ENCODE data around the gene SURF6. TPM values are rescaled to one million over a fixed set of nuclear protein-coding genes. Genes with fewer than 3 reads are reported as not detected.

The SURF6 gene
- total RNA-seq, 1 experiment from 2014 or later, result 32.4 TPM

DNA sequence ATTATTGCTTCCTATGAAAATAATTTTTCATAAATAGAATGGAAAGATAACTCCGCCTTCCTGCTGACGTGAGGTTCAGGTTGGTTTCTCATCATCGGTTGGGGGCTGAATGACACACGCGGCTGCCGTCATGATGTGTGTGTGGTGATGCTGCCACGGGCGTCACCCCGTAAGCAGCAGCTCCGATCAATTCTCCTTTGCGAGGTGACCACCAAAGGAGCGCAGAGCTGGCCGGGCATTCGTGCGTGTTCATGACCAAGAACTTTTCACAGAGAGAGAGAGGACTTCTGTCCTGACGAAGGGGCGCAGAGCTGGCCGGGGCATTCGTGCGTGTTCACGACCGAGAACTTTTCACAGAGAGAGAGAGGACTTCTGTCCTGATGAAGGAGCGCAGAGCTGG is 30.3 kb downstream of the SURF6 start:
- H3K27me3 Mint-ChIP-seq (ENCODE audit: insufficient read depth, unreplicated experiment), result no peaks in the 10 kb centered on the region
- TF ChIP-seq, protein P1, sequence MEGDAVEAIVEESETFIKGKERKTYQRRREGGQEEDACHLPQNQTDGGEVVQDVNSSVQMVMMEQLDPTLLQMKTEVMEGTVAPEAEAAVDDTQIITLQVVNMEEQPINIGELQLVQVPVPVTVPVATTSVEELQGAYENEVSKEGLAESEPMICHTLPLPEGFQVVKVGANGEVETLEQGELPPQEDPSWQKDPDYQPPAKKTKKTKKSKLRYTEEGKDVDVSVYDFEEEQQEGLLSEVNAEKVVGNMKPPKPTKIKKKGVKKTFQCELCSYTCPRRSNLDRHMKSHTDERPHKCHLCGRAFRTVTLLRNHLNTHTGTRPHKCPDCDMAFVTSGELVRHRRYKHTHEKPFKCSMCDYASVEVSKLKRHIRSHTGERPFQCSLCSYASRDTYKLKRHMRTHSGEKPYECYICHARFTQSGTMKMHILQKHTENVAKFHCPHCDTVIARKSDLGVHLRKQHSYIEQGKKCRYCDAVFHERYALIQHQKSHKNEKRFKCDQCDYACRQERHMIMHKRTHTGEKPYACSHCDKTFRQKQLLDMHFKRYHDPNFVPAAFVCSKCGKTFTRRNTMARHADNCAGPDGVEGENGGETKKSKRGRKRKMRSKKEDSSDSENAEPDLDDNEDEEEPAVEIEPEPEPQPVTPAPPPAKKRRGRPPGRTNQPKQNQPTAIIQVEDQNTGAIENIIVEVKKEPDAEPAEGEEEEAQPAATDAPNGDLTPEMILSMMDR (IDR thresholded peaks at IDR 0.05; ENCODE audit: insufficient read depth in 1 of 2, low read depth in 1 of 2, low read length in 1 of 2, severe bottlenecking in 1 of 2, unreplicated experiment in 1 of 2), result no peak

DNA sequence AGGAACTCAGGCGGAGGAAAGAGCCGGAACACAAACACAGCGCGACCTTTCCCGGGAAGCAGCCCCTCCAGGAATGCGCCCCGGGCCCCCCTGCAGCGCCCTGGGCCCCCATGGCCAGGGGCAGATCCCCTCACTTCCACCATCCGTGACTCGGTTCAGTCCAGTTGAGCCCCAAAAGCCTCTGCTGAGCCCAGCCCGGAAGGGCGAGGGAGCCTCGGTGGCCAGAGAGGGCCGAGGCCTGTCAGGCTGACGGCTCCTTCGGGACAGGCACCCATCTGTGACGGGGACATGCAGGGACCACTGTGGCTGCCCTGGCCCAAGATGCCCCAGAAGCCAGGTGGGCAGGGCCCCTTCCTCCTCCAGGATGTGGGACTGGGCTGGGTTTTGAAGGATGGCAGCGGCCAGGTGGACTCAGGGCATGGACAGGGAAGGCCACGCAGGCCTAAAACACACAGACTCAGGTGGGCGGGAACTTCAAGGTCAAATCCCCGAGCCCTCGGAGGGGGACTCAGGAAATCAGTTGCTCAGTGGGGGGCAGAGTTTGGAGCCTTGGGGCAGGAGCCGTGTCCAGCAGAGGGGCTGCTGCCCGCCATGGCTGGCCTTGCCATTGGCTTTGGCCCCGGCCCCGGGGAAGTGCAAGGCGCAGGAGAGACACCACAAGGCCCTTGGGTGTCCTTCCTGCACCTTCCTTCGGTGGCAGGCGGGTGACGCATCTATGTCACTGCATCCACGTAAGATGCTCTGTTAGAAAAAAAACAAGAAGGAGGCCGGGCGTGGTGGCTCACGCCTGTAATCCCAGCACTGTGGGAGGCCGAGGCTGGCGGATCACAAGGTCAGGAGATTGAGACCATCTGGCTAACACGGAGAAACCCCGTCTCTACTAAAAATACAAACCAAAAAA is 31.3 kb downstream of the SURF6 start:
- ChIA-PET CTCF (no interaction called here), POLR2A (no interaction called here)
- no peaks in the 10 kb centered on the region for H3K4me1 ChIP-seq
- H3K9me3 ChIP-seq, result peaks cover 6% of the 10 kb centered on the region; the same call in 1 of the 2 replicates
- H3K36me3 Mint-ChIP-seq (ENCODE audit: insufficient read depth, unreplicated experiment), result no peaks in the 10 kb centered on the region
- H3K4me3 ChIP-seq (ENCODE audit: low read depth, low read length), result no peak overlapping the region
- peaks cover 15% of the 10 kb centered on the region for H3K9me3 Mint-ChIP-seq (ENCODE audit: unreplicated experiment)
- no peaks in the 10 kb centered on the region for H3K27me3 Mint-ChIP-seq (ENCODE audit: insufficient read depth, unreplicated experiment)
- TF ChIP-seq, protein P1 (IDR thresholded peaks at IDR 0.05; ENCODE audit: insufficient read depth in 1 of 2, low read depth in 1 of 2, low read length in 1 of 2, severe bottlenecking in 1 of 2, unreplicated experiment in 1 of 2), result no peak
- H3K27ac Mint-ChIP-seq (ENCODE audit: unreplicated experiment), result no peak overlapping the region
- BruUV-seq (replicated peaks), result no TSS peak
- peak in 1 of 2 experiments; percentile 14 for DNase-seq
- no peaks in the 10 kb centered on the region for H3K27me3 ChIP-seq (replicated peaks; ENCODE audit: control insufficient read depth, insufficient read depth, low read length)
- H3K4me1 Mint-ChIP-seq (ENCODE audit: low read depth, unreplicated experiment), result no peaks in the 10 kb centered on the region
- H3K4me3 Mint-ChIP-seq (ENCODE audit: unreplicated experiment), result no peak overlapping the region
- H3K36me3 ChIP-seq (ENCODE audit: control insufficient read depth, insufficient read depth, low read length), result no peaks in the 10 kb centered on the region
- intact Hi-C loops (cut with micrococcal nuclease; ENCODE audit: unreplicated experiment), result no loop called here

More for the DNA sequence above, 30.3 kb downstream of the SURF6 start:
- H3K9me3 Mint-ChIP-seq (ENCODE audit: unreplicated experiment), result peaks cover 20% of the 10 kb centered on the region
- ChIA-PET CTCF (no interaction called here), POLR2A (no interaction called here)
- peak in 1 of 2 experiments; percentile 5 for DNase-seq
- Histone ChIP-seq H3K4me1 (no peaks in the 10 kb centered on the region), H3K36me3 (ENCODE audit: control insufficient read depth, insufficient read depth, low read length) (no peaks in the 10 kb centered on the region), H3K9me3 (peaks cover 9% of the 10 kb centered on the region; the same call in 1 of the 2 replicates), H3K4me3 (ENCODE audit: low read depth, low read length) (no peak overlapping the region), H3K27me3 (replicated peaks; ENCODE audit: control insufficient read depth, insufficient read depth, low read length) (no peaks in the 10 kb centered on the region)
- no peak overlapping the region for H3K27ac Mint-ChIP-seq (ENCODE audit: unreplicated experiment)
- intact Hi-C loops (cut with micrococcal nuclease; ENCODE audit: unreplicated experiment), result no loop called here
- no peaks in the 10 kb centered on the region for H3K36me3 Mint-ChIP-seq (ENCODE audit: insufficient read depth, unreplicated experiment)
- BruUV-seq (replicated peaks), result no TSS peak
- no peak overlapping the region for H3K4me3 Mint-ChIP-seq (ENCODE audit: unreplicated experiment)
- H3K4me1 Mint-ChIP-seq (ENCODE audit: low read depth, unreplicated experiment), result no peaks in the 10 kb centered on the region

DNA sequence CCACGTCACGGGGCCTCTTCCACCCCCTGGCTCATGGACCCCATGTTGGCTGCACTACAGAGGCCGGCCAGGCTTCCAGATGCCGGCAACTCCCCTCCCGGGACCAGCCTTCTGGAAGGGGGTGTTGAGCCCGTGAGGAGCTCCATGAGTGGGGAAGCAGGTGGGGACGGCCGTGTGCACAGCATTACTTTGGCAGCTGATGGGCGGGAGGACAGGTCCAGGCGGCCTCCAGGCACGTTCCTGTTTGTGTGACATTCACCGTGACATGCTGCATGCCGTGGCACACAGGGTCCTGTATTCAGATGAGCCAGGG is 31.9 kb downstream of the SURF6 start:
- ChIA-PET POLR2A (no interaction called here), CTCF (no interaction called here)
- TF ChIP-seq, protein P1 (IDR thresholded peaks at IDR 0.05; ENCODE audit: insufficient read depth in 1 of 2, low read depth in 1 of 2, low read length in 1 of 2, severe bottlenecking in 1 of 2, unreplicated experiment in 1 of 2), result no peak
- H3K4me1 Mint-ChIP-seq (ENCODE audit: low read depth, unreplicated experiment), result no peaks in the 10 kb centered on the region
- peaks cover 9% of the 10 kb centered on the region for H3K9me3 Mint-ChIP-seq (ENCODE audit: unreplicated experiment)
- Histone ChIP-seq H3K9me3 (peaks cover 1% of the 10 kb centered on the region; the same call in 1 of the 2 replicates), H3K4me3 (ENCODE audit: low read depth, low read length) (no peak overlapping the region), H3K36me3 (ENCODE audit: control insufficient read depth, insufficient read depth, low read length) (no peaks in the 10 kb centered on the region), H3K27me3 (replicated peaks; ENCODE audit: control insufficient read depth, insufficient read depth, low read length) (no peaks in the 10 kb centered on the region), H3K4me1 (no peaks in the 10 kb centered on the region)
- DNase-seq, result peak in 1 of 2 experiments; percentile 29
- H3K27me3 Mint-ChIP-seq (ENCODE audit: insufficient read depth, unreplicated experiment), result no peaks in the 10 kb centered on the region
- BruUV-seq (replicated peaks), result no TSS peak
- H3K27ac Mint-ChIP-seq (ENCODE audit: unreplicated experiment), result no peak overlapping the region
- H3K4me3 Mint-ChIP-seq (ENCODE audit: unreplicated experiment), result no peak overlapping the region
- no peaks in the 10 kb centered on the region for H3K36me3 Mint-ChIP-seq (ENCODE audit: insufficient read depth, unreplicated experiment)
- intact Hi-C loops (cut with micrococcal nuclease; ENCODE audit: unreplicated experiment), result no loop called here
